NCI-H1930 (cell line): ENCODE data around the gene PWWP2A.
"Not testable (repeated sequence)": the region's sequence is repeated elsewhere in the genome, so short reads cannot be mapped to it uniquely, and the experiment has no call there.

ENCODE experiments used
- DNase-seq, 2 experiments: peaks; one replicate each; lab custom pipeline; 2025; lab: John Stamatoyannopoulos, UW

The PWWP2A gene

GRCh38 chr5:160071916-160072315, 47.3 kb downstream of the PWWP2A start:
- DNase-seq = no peak

- DNase-seq = no peak
Observed at GRCh38 chr5:160071516-160071915, 47.7 kb downstream of the PWWP2A start.

- DNase-seq = not testable (repeated sequence)
Observed at GRCh38 chr5:160069120-160069519, 50.1 kb downstream of the PWWP2A start.

- DNase-seq = no peak
Observed at GRCh38 chr5:160064995-160065614, 54.1 kb downstream of the PWWP2A start.

- DNase-seq = no peak
Observed at GRCh38 chr5:160064417-160064810, 54.8 kb downstream of the PWWP2A start.

- no peak for DNase-seq
Observed at GRCh38 chr5:160061770-160062169, 57.5 kb downstream of the PWWP2A start.

- no peak for DNase-seq
Observed at GRCh38 chr5:160060001-160060400, 59.2 kb downstream of the PWWP2A start.

- DNase-seq = no peak
Observed at GRCh38 chr5:160057256-160057655, 62.0 kb downstream of the PWWP2A start.

- DNase-seq = no peak
Observed at GRCh38 chr5:160054831-160055230, 64.4 kb downstream of the PWWP2A start.

- DNase-seq = no peak
Observed at GRCh38 chr5:160054047-160054446, 65.2 kb downstream of the PWWP2A start.

GRCh38 chr5:160049099-160049498, 70.2 kb downstream of the PWWP2A start:
- no peak for DNase-seq

- DNase-seq = no peak
Observed at GRCh38 chr5:160048131-160048530, 71.1 kb downstream of the PWWP2A start.

- DNase-seq = no peak
Observed at GRCh38 chr5:160047423-160047822, 71.8 kb downstream of the PWWP2A start.

GRCh38 chr5:160044967-160045366, 74.3 kb downstream of the PWWP2A start:
- DNase-seq = no peak

GRCh38 chr5:160044391-160044804, 74.9 kb downstream of the PWWP2A start:
- DNase-seq = no peak

GRCh38 chr5:160042671-160043070, 76.6 kb downstream of the PWWP2A start:
- DNase-seq = no peak
